ENCODE measurements around the gene NR2F2. TPM values are rescaled to one million over a fixed set of nuclear protein-coding genes. Genes with fewer than 3 reads are reported as not detected.

The NR2F2 gene
- polyA plus RNA-seq, 1 experiment = 63.1 TPM

GRCh38 chr15:96350934-96351724 is 20.6 kb downstream of the NR2F2 start:
- CTCF ChIA-PET = interaction anchor here (2.5 kb wide), 1 partner anchor 24 kb away, joined by 11 read pairs; no protein-coding TSS in a partner anchor
- H3K27ac ChIP-seq (ENCODE audit: low read depth, low read length) = no peak overlapping the region

GRCh38 chr15:96351761-96352603 is 21.5 kb downstream of the NR2F2 start:
- Histone ChIP-seq H3K4me3 (ENCODE audit: low read depth, low read length) (no peak overlapping the region), H3K9me3 (ENCODE audit: control insufficient read depth, insufficient read depth, low read length) (no peaks in the 10 kb centered on the region; the same call in 1 of the 2 replicates), H3K27me3 (ENCODE audit: control insufficient read depth, insufficient read depth, low read length) (no peaks in the 10 kb centered on the region), H3K27ac (ENCODE audit: low read depth, low read length) (peak overlapping the region; percentile 77)
- CTCF ChIA-PET = no interaction called here
- POLR2A ChIA-PET = no interaction called here
- no peak for DNase-seq (ENCODE audit: low read depth, low spot score)
- no peak for TF ChIP-seq CTCF (IDR thresholded peaks at IDR 0.05; ENCODE audit: low read depth, low read length)

More at GRCh38 chr15:96350934-96351724, 20.6 kb downstream of the NR2F2 start:
- no peak for DNase-seq (ENCODE audit: low read depth, low spot score)
- Histone ChIP-seq H3K9me3 (ENCODE audit: control insufficient read depth, insufficient read depth, low read length) (no peaks in the 10 kb centered on the region; the same call in 1 of the 2 replicates), H3K27me3 (ENCODE audit: control insufficient read depth, insufficient read depth, low read length) (no peaks in the 10 kb centered on the region), H3K4me3 (ENCODE audit: low read depth, low read length) (no peak overlapping the region)
- TF ChIP-seq CTCF (IDR thresholded peaks at IDR 0.05; ENCODE audit: low read depth, low read length) = no peak
- POLR2A ChIA-PET = no interaction called here

- H3K27ac ChIP-seq (ENCODE audit: low read depth, low read length) = peak overlapping the region; percentile 77
- H3K4me3 ChIP-seq (ENCODE audit: low read depth, low read length) = no peak overlapping the region
- H3K9me3 ChIP-seq (ENCODE audit: control insufficient read depth, insufficient read depth, low read length) = no peaks in the 10 kb centered on the region; the same call in 1 of the 2 replicates
- CTCF ChIA-PET = interaction anchor here (0.7 to 6.1 kb wide), 3 partner anchors 17 to 1093 kb away, joined by 3 to 33 read pairs (median 4); no protein-coding TSS in a partner anchor
- no peaks in the 10 kb centered on the region for H3K27me3 ChIP-seq (ENCODE audit: control insufficient read depth, insufficient read depth, low read length)
- POLR2A ChIA-PET = interaction anchor here (0.7 to 2.1 kb wide), 2 partner anchors 8 to 11 kb away, joined by 4 read pairs; no protein-coding TSS in a partner anchor
- DNase-seq (ENCODE audit: low read depth, low spot score) = no peak
- TF ChIP-seq CTCF (IDR thresholded peaks at IDR 0.05; ENCODE audit: low read depth, low read length) = no peak
Measured at GRCh38 chr15:96352604-96353405, 22.3 kb downstream of the NR2F2 start.

- POLR2A ChIA-PET = interaction anchor here (0.7 to 2.1 kb wide), 4 partner anchors 9 to 23 kb away, joined by 4 to 5 read pairs (median 4); partner anchors contain the start of gene NR2F2
- no peaks in the 10 kb centered on the region for H3K27me3 ChIP-seq (ENCODE audit: control insufficient read depth, insufficient read depth, low read length)
- no peaks in the 10 kb centered on the region; the same call in 1 of the 2 replicates for H3K9me3 ChIP-seq (ENCODE audit: control insufficient read depth, insufficient read depth, low read length)
- CTCF ChIA-PET = interaction anchor here (0.6 to 6.1 kb wide), 5 partner anchors 8 to 1093 kb away, joined by 3 to 33 read pairs (median 4); no protein-coding TSS in a partner anchor
- H3K4me3 ChIP-seq (ENCODE audit: low read depth, low read length) = peak overlapping the region; percentile 73
- no peak for TF ChIP-seq CTCF (IDR thresholded peaks at IDR 0.05; ENCODE audit: low read depth, low read length)
- peak overlapping the region; percentile 57 for H3K27ac ChIP-seq (ENCODE audit: low read depth, low read length)
- DNase-seq (ENCODE audit: low read depth, low spot score) = no peak
Measured at GRCh38 chr15:96353416-96353929, 23.0 kb downstream of the NR2F2 start.
